H9 (cell line): ENCODE results near the gene ZNF613. TPM values are rescaled to one million over a fixed set of nuclear protein-coding genes. Genes with fewer than 3 reads are reported as not detected.
A peak's percentile ranks its signal among the peaks of the same experiment; 100 is the strongest.

Experiments
- DNase-seq: peaks from one replicate; pipeline ENCODE4 v3.0.0-alpha.2; 2017
- H2AFZ ChIP-seq: one replicate; pipeline ENCODE4 v1.6.1; 2013; ENCODE audit warnings: mild to moderate bottlenecking, low read length, control low read depth, moderate library complexity
- H2AK5ac ChIP-seq: 2 replicates; pipeline ENCODE4 v1.6.1; 2013; ENCODE audit warnings: low read length, control low read depth, mixed read lengths; ENCODE audit not compliant: insufficient read length
- H2BK120ac ChIP-seq: one replicate; pipeline ENCODE4 v1.6.1; 2013; ENCODE audit warnings: low read depth, mild to moderate bottlenecking, low read length, control low read depth, inconsistent platforms; ENCODE audit not compliant: poor library complexity, severe bottlenecking
- H2BK12ac ChIP-seq: 2 replicates; pipeline ENCODE4 v1.6.1; 2013; ENCODE audit warnings: low read length, control low read depth, mixed read lengths, low read depth; ENCODE audit not compliant: insufficient read length
- H2BK15ac ChIP-seq: 2 replicates; pipeline ENCODE4 v1.6.1; 2013; ENCODE audit warnings: low read depth, low read length, control low read depth
- H2BK20ac ChIP-seq: one replicate; pipeline ENCODE4 v1.6.1; 2013; ENCODE audit warnings: low read depth, mild to moderate bottlenecking, low read length, control low read depth, inconsistent platforms; ENCODE audit not compliant: poor library complexity, severe bottlenecking
- H2BK5ac ChIP-seq: 2 replicates; pipeline ENCODE4 v1.6.1; 2013; ENCODE audit warnings: low read length, control low read depth, mixed read lengths; ENCODE audit not compliant: insufficient read length
- H3K14ac ChIP-seq: 2 replicates; pipeline ENCODE4 v1.6.1; 2013; ENCODE audit warnings: low read length, control low read depth; ENCODE audit not compliant: insufficient read depth
- H3K18ac ChIP-seq: 2 replicates; pipeline ENCODE4 v1.6.1; 2013; ENCODE audit warnings: low read depth, mild to moderate bottlenecking, mixed read lengths, low read length, control low read depth; ENCODE audit not compliant: insufficient read length
- H3K23ac ChIP-seq: 2 replicates; pipeline ENCODE4 v1.6.1; 2013; ENCODE audit warnings: low read length, control low read depth, mixed read lengths, low read depth; ENCODE audit not compliant: insufficient read length
- H3K23me2 ChIP-seq: 2 replicates; pipeline ENCODE4 v1.6.1; 2013; ENCODE audit warnings: low read depth, mild to moderate bottlenecking, mixed read lengths, low read length, control low read depth; ENCODE audit not compliant: insufficient read length, poor library complexity, severe bottlenecking
- H3K27ac ChIP-seq: 2 replicates; pipeline ENCODE4 v1.5.1; 2013; ENCODE audit warnings: low read length, control low read depth, mixed read lengths, low read depth; ENCODE audit not compliant: insufficient read length
- H3K27me3 ChIP-seq: 2 replicates; pipeline ENCODE4 v1.6.1; 2013; ENCODE audit warnings: low read length, control low read depth, inconsistent platforms; ENCODE audit not compliant: insufficient read depth
- H3K4ac ChIP-seq: 2 replicates; pipeline ENCODE4 v1.6.1; 2013; ENCODE audit warnings: low read depth, mild to moderate bottlenecking, control low read depth, inconsistent platforms, low read length, moderate library complexity
- H3K4me1 ChIP-seq: 2 replicates; pipeline ENCODE4 v1.6.1; 2013; ENCODE audit warnings: low read length, control low read depth, inconsistent platforms; ENCODE audit not compliant: insufficient read depth
- H3K4me2 ChIP-seq: 2 replicates; pipeline ENCODE4 v1.6.1; 2013; ENCODE audit warnings: low read length, control low read depth, mixed read lengths; ENCODE audit not compliant: insufficient read length, insufficient read depth
- H3K56ac ChIP-seq: 2 replicates; pipeline ENCODE4 v1.6.1; 2013; ENCODE audit warnings: low read depth, mild to moderate bottlenecking, mixed read lengths, low read length, control low read depth; ENCODE audit not compliant: insufficient read length
- H3K79me1 ChIP-seq: 2 replicates; pipeline ENCODE4 v1.6.1; 2013; ENCODE audit warnings: low read depth, mild to moderate bottlenecking, moderate library complexity, low read length, control low read depth, inconsistent platforms; ENCODE audit not compliant: insufficient read depth, poor library complexity, severe bottlenecking
- H3K79me2 ChIP-seq: 2 replicates; pipeline ENCODE4 v1.6.1; 2013; ENCODE audit warnings: low read length, control low read depth, inconsistent platforms; ENCODE audit not compliant: insufficient read depth
- H3K9ac ChIP-seq: 2 replicates; pipeline ENCODE4 v1.6.1; 2013; ENCODE audit warnings: low read length, control low read depth, mixed read lengths; ENCODE audit not compliant: insufficient read length; ENCODE audit errors: extremely low read depth
- H3K9me3 ChIP-seq: one replicate; pipeline ENCODE4 v1.6.1; 2013; ENCODE audit warnings: low read depth, low read length, inconsistent platforms; ENCODE audit not compliant: control insufficient read depth
- H3T11ph ChIP-seq: one replicate; pipeline ENCODE4 v1.6.1; 2013; ENCODE audit warnings: mild to moderate bottlenecking, low read length, control low read depth, inconsistent platforms
- H4K20me1 ChIP-seq: one replicate; pipeline ENCODE4 v1.6.1; 2013; ENCODE audit not compliant: control insufficient read depth, insufficient read length, insufficient read depth
- H4K5ac ChIP-seq: 2 replicates; pipeline ENCODE4 v1.6.1; 2013; ENCODE audit warnings: low read depth, mild to moderate bottlenecking, mixed read lengths, low read length, control low read depth; ENCODE audit not compliant: insufficient read length
- H4K8ac ChIP-seq: replicated peaks from 2 replicates; pipeline ENCODE4 v1.6.1; 2013; ENCODE audit warnings: low read length, control low read depth, mixed read lengths, low read depth; ENCODE audit not compliant: insufficient read length
- H4K91ac ChIP-seq: 2 replicates; pipeline ENCODE4 v1.6.1; 2013; ENCODE audit warnings: low read depth, mild to moderate bottlenecking, moderate library complexity, mixed read lengths, low read length, control low read depth; ENCODE audit not compliant: insufficient read length
- H3K27ac Mint-ChIP-seq, 3 experiments: 2 replicates in 2 of 3; 3 replicates in 1 of 3; pipeline ENCODE4 v1.8.0; 2020 to 2021; ENCODE audit warnings: mixed read lengths in 3 of 3, mild to moderate bottlenecking in 1 of 3, moderate library complexity in 1 of 3
- H3K27me3 Mint-ChIP-seq: 2 replicates; pipeline ENCODE4 v1.8.0; 2021; ENCODE audit warnings: low read depth, mild to moderate bottlenecking, moderate library complexity, mixed read lengths
- H3K36me3 Mint-ChIP-seq, 3 experiments: 2 replicates in 2 of 3; 3 replicates in 1 of 3; pipeline ENCODE4 v1.8.0; 2020 to 2021; ENCODE audit warnings: low read depth in 3 of 3, mixed read lengths in 3 of 3; ENCODE audit not compliant: insufficient read depth in 1 of 3
- H3K4me1 Mint-ChIP-seq, 2 experiments: 2 replicates each; pipeline ENCODE4 v1.8.0; 2020; ENCODE audit warnings: mixed read lengths in 2 of 2
- H3K4me3 Mint-ChIP-seq, 2 experiments: 2 replicates in 1 of 2; 3 replicates in 1 of 2; pipeline ENCODE4 v1.8.0; 2020 to 2021; ENCODE audit warnings: mild to moderate bottlenecking in 2 of 2, mixed read lengths in 2 of 2, moderate library complexity in 1 of 2
- H3K9me3 Mint-ChIP-seq, 2 experiments: 2 replicates in 1 of 2; 3 replicates in 1 of 2; pipeline ENCODE4 v1.8.0; 2020; ENCODE audit warnings: mild to moderate bottlenecking in 2 of 2, mixed read lengths in 2 of 2, moderate library complexity in 1 of 2
- CTCF ChIP-seq: fragments of 200-600 bp; sonication (generic); conservative IDR thresholded peaks from 3 replicates; pipeline ENCODE4 v1.8.0; 2021; ENCODE audit warnings: antibody characterized with exemption, mild to moderate bottlenecking
- WGBS: extraction: QIAGEN DNeasy Blood & Tissue Kit; methylation state at CpG from one replicate; pipeline ENCODE4 v1.1.7; 2013; ENCODE audit warnings: missing lambda C conversion rate, low lambda C conversion rate, mixed read lengths; ENCODE audit not compliant: insufficient read length; ENCODE audit errors: extremely low coverage; 5-methylcytosine and 5-hydroxymethylcytosine counted together
- total RNA-seq: library from RNA; stranded (reverse); gene quantifications from 2 replicates; pipeline ENCODE4 v1.2.1, GENCODE V29; 2021

Gene ZNF613
- total RNA-seq, 1 experiment from 2014 or later, result 20.6 TPM

- Histone ChIP-seq H3K79me1 (peaks cover 10% of the 10 kb centered on the region), H3K9me3 (peaks cover 56% of the 10 kb centered on the region), H2BK5ac (no peak overlapping the region), H3K56ac (no peak overlapping the region), H3K4ac (no peak overlapping the region), H4K8ac (no peak overlapping the region), H3K23ac (no peak overlapping the region), H3K14ac (no peak overlapping the region), H4K91ac (no peak overlapping the region), H3K23me2 (peaks cover 23% of the 10 kb centered on the region), H2BK12ac (no peak overlapping the region), H4K20me1 (peaks cover 3% of the 10 kb centered on the region), H3K9ac (no peak overlapping the region), H2BK20ac (no peak overlapping the region), H4K5ac (no peak overlapping the region), H3K79me2 (peaks cover 52% of the 10 kb centered on the region), H3T11ph (no peak overlapping the region), H2BK15ac (no peak overlapping the region), H2BK120ac (no peak overlapping the region), H3K4me1 (peaks cover 6% of the 10 kb centered on the region; the same call in 1 of the 2 replicates), H3K18ac (no peak overlapping the region), H2AK5ac (no peak overlapping the region), H3K27me3 (no peaks in the 10 kb centered on the region), H3K4me2 (peak overlapping the region; percentile 8), H3K27ac (no peak overlapping the region), H2AFZ (no peak overlapping the region)
- WGBS, result no CpG with 5 or more reads among the region's 4 CpGs
- TF ChIP-seq CTCF, result peak; percentile 52
- peaks cover 80 to 88% (median 80%) of the 10 kb centered on the region in 3 experiments for H3K36me3 Mint-ChIP-seq
- DNase-seq, result no peak
- H3K27ac Mint-ChIP-seq, result no peak overlapping the region
- H3K9me3 Mint-ChIP-seq, result peaks cover 37 to 92% of the 10 kb centered on the region in 2 experiments
- peaks cover 33 to 36% of the 10 kb centered on the region in 2 experiments for H3K4me1 Mint-ChIP-seq
- H3K27me3 Mint-ChIP-seq, result no peaks in the 10 kb centered on the region
- peak overlapping the region in 1 of 2 experiments; percentile 98; a peak in 2 of 5 replicates for H3K4me3 Mint-ChIP-seq
Measured at GRCh38 chr19:51901860-51902259, 25.4 kb upstream of the ZNF613 start.
